Measurements from ENCODE around the gene COL15A1.

COL15A1 gene

DNA sequence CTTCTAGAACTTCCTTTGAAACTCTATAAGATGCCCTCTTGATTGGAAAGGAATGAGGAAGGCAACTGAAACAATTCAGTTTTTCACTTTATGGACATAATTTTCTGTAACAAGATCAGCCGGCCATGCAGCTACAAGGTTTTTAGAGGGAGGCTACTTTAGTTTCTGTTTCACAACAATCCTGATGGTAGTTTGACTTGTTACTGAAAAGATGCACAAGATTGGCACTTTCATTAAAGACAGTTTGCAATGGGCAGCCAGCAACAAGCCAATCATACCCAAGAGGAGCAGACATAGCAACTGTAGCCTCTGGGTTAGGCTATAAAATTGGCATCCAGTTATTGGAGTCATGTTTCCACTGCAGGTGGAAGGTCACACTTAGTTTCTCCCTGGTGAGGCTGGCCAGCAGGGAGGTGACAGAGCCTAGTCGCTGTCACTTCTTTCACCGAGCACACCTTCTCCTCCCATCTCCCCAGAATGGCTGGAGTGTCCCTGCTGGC lies 87.0 kb downstream of the COL15A1 start:
- DNase-seq, result no peak

GRCh38 chr9:99031319-99031718 lies 87.6 kb downstream of the COL15A1 start:
- DNase-seq, result no peak

DNA sequence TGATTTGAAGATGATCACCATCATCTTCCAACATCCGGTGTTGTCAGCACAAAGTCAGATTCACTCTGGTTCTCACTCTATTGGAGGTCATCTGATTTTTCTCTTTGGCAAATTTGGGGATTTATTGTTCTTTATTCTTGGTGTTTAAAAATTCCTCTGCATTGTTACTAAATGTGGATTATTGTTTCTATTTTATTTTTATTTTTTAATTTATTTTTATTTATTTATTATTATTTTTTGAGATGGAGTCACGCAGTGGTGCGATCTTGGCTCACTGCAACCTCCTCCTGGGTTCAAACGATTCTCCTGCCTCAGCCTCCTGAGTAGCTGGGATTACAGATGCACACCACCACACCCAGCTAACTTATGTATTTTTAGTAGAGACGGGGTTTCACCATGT lies 88.3 kb downstream of the COL15A1 start:
- no peak for DNase-seq

DNA sequence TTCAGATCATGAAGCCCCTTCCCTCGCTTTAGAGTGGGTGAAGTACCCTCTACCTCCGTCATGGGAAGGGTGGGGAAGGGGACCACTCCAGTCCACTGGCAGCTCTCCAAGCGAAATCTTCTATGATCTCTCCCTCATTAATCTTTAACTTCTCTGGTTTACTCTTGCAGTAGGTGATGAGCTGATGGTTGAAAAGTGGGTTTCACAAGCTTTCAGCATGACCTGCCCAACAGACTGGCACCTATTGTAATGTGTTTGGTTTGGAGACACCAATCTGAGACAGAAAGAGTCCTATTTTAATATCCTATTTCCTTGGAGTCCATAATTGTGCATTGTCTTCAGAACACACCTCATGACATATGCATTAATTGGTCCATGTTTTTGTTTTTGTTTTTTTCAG lies 90.4 kb downstream of the COL15A1 start:
- no peak for DNase-seq

- DNase-seq, result no peak
Observed at GRCh38 chr9:99035313-99035712, 91.6 kb downstream of the COL15A1 start.

DNA sequence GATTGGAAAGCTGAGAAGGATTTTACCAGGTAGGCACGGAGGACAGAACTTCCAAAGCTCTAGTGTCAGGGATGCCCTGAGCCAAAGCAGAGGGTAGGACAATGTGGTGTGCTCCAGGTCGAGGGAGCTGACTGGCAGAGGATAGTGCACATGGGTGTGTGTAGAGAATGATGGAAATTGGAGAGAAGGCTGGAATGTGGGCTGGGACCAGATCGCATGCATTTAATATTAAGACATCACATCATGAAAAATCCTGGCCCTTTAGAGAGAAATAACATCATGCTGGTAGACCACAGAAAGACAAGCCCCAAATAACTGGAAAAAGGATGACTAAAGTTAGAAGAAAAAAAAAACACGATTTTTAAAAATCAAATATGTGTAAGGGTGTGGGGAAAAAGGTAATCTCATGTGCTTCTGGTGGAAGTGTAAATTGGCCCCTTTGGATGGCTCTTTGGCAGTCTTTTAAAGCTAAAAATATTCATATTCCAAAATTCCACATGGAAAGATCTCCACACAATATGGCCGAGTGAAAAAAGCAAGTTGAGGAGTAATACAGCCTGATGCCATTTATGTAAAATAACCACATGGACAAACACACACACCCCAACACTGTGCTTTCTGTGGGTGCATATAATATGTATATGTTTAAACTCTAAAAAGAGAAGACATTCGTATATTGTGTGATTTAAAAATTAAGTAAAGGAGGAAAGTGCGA lies 94.2 kb downstream of the COL15A1 start:
- DNase-seq, result no peak

DNA sequence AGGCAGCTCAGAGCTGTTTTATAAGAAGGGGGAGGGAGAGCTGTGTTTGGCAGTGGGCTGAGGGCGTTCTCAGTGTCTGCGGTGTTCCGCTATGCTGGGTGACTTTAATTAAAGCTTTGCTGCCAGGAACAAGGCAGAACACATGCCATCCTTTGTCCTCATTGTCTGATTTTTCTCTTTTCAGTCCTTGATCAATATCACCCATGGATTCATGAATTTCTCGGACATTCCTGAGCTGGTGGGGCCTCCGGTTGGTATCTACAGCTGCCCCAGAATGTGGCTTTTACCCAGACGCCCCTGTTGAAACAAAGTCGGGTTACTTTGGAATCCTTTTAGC lies 94.7 kb downstream of the COL15A1 start:
- no peak for DNase-seq

GRCh38 chr9:99039505-99040182 lies 95.9 kb downstream of the COL15A1 start:
- DNase-seq, result no peak

DNA sequence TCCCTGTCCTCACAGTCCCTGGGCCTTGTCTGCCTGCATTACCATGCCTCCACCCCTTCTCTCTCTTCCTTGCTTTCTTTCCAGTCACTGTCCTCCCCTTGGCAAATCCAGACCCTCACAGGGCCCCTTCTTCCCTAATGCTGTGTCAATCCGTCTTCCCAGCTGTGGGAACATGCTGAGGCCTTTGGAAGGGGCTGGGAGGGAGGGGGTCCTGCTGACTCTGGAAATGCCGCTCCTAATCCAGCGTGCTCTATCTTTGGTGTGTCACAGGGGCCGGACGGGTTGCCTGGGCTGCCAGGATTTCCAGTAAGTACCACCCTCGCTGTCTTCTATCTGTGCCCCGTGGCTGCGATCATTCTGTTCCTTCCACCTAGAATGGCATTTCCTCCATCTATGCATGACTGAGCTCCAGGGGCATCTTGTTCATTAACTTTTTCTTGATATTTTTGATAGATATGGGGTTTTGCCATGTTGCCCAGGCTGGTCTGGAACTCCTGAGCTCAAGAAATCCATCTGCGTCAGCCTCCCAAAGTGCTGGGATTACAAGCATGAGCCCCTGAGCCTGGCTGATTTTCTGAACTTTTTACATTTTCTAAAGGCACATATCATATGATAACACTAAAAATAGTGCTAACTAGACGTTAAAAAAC lies 96.7 kb downstream of the COL15A1 start:
- DNase-seq, result no peak

GRCh38 chr9:99040911-99041582 lies 97.3 kb downstream of the COL15A1 start:
- peak in 4 of 56 donors; percentile 9 to 18 (median 14) for DNase-seq

- DNase-seq, result no peak
Observed at GRCh38 chr9:99041618-99042017, 97.9 kb downstream of the COL15A1 start.

DNA sequence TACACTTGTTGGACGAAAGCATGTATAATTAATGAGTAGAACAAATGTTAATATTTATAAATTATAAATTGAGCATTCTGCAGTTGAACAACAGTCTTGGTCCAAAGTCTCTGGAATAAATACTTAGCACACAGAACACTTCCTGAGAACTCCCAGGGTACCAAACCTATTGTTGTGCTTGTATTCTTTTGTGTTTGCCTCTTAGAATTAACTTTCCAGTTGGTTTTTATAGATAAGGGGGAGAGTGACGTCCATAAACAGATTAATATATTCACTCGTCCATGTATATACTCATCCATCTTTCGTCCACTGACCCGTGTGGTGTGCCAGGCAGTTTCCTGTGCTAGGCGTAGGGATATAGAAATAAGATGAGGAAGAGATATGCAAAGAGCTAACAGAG lies 98.9 kb downstream of the COL15A1 start:
- no peak for DNase-seq

DNA sequence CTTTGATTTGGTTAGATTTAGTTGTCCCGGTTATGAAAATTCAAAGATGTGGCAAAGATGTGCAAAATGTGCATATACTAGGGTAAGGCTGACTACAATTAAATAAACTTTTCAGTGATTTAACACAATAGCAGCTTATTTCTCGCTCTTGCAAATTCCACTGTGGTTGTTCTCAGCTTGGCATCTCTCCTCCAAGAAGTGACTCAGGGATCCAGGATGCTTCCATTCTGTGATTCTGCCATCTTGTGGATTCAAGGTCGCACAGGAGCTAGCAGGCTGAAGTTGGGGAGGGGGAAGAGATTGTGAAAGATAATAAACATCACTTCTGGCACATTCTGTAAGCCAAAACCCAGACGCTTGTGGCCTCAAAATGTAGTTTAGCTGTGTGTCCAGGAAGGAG lies 101.1 kb downstream of the COL15A1 start:
- no peak for DNase-seq

- DNase-seq, result no peak
Observed at GRCh38 chr9:99046068-99046467, 102.4 kb downstream of the COL15A1 start.

DNA sequence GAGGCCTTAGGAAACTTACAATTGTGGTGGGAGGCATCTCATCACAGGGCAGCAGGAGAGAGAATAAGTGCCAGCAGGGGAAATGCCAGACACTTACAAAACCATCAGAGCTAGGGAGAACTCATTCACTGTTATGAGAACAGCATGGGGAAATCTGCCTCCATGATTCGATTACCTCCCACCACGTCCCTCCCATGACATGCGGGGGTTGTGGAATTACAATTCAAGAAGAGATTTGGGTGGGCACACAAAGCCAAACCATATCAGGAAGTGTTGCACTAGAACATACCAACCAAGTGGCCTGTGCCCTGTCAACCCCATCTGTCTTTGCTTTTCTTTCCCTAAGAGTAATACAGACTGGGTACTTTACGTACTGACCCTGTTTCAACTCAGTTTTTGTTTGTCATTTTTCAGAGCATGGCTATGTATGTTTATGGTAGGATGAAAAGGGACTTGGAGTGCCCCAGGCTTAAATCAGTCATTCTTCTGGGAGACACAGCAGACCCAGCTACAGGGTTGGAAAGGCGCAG lies 102.9 kb downstream of the COL15A1 start:
- DNase-seq, result no peak

GRCh38 chr9:99049228-99049627 lies 105.5 kb downstream of the COL15A1 start:
- no peak for DNase-seq

DNA sequence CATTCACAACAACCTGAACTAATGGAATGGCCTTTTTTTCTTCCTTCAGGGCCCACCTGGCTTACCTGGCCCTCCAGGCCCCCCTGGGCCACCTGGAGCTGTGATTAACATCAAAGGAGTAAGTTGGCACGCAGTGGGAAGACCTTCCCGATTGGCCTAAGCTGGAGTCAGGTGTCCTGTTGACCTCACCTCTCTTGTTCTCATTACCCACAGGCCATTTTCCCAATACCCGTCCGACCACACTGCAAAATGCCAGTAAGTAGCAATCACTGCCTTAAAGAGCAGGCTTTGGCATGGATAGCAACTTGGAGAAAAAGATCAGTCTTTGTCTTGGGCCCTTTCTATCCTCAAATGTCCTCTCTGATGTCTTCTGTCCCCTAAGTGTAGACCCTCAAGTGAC lies 105.9 kb downstream of the COL15A1 start:
- no peak for DNase-seq

DNA sequence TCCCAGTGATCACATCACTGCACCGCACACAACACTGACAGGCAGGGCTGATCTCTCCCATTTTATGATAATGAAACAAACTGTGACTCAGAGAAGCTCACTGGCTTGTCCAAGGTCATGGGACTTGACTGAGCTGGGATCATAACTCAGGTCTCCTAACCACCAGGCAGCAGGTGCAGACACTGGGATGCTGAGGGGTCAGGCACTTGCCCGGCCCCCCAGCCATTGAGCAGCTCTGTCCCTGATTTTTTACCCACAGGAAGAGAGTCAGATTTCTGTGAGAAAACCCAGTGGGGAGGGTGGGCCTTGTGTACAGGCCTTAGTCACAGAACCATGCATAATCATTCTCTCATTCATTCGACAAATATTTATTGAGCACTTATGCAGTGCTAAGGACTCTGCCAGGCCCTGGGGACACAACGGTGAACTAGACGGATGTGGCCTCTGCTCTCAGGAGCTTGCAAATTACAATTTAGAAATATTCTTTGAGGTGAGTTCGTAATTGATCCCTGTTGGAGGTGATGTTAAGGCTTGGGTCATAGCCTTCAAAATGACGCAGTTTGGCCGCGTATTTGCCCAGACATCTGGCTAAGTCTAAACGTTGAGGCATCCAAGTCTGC lies 106.7 kb downstream of the COL15A1 start:
- no peak for DNase-seq

- no peak for DNase-seq
Observed at GRCh38 chr9:99050924-99051323, 107.2 kb downstream of the COL15A1 start.

DNA sequence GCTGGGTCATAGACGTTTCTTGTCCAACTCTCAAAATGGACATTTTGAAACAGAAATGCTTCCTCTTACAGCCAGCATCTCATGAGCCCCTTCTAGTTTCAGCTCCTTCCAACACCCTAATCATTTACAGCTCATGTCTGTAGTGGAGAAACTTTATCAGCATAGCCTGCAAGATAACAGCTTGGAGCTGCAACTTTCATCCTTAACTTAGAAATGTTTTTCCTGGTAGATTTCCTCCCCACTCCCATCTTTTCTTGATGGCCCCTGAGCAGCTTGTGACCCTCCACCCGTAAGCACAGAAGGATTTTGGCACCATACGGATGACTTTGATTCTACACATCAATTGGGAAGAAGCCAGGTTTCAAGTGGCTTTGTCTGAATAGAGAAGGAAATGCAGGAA lies 107.7 kb downstream of the COL15A1 start:
- no peak for DNase-seq

GRCh38 chr9:99051851-99052250 lies 108.1 kb downstream of the COL15A1 start:
- no peak for DNase-seq

Data from amygdala (tissue), 56 donors.